Stimulated activated CD4-positive, alpha-beta T cell treated with anti-CD3 and anti-CD28 coated beads, Interleukin-4, amount 100 ng/mL, for 48 hours (primary cell): ENCODE measurements around the gene DPH7.
"Not testable (repeated sequence)": the region's sequence is repeated elsewhere in the genome, so short reads cannot be mapped to it uniquely, and the experiment has no call there.

Experiments used
- DNase-seq, 2 donors: peaks; one replicate each; pipeline ENCODE4 v3.0.0-alpha.2; 2020; ENCODE audit warnings: low read depth in 2 of 2

The DPH7 gene

GRCh38 chr9:137519553-137519952 lies 59.2 kb downstream of the DPH7 start:
- DNase-seq: no peak

GRCh38 chr9:137518661-137519459 lies 59.9 kb downstream of the DPH7 start:
- not testable (repeated sequence) for DNase-seq

GRCh38 chr9:137516144-137516917 lies 62.4 kb downstream of the DPH7 start:
- DNase-seq: no peak

GRCh38 chr9:137515338-137515724 lies 63.4 kb downstream of the DPH7 start:
- no peak for DNase-seq

GRCh38 chr9:137514691-137515337 lies 63.9 kb downstream of the DPH7 start:
- DNase-seq: no peak

- not testable (repeated sequence) for DNase-seq
Observed at GRCh38 chr9:137513801-137514570, 64.7 kb downstream of the DPH7 start.

- not testable (repeated sequence) for DNase-seq
Observed at GRCh38 chr9:137513136-137513535, 65.6 kb downstream of the DPH7 start.

- DNase-seq: no peak
Observed at GRCh38 chr9:137511758-137512463, 66.8 kb downstream of the DPH7 start.

- DNase-seq: not testable (repeated sequence)
Observed at GRCh38 chr9:137511126-137511525, 67.6 kb downstream of the DPH7 start.

- DNase-seq: no peak
Observed at GRCh38 chr9:137509198-137509597, 69.5 kb downstream of the DPH7 start.

GRCh38 chr9:137506702-137507171 lies 72.0 kb downstream of the DPH7 start:
- no peak for DNase-seq

- no peak for DNase-seq
Observed at GRCh38 chr9:137506274-137506673, 72.5 kb downstream of the DPH7 start.

GRCh38 chr9:137505421-137506140 lies 73.1 kb downstream of the DPH7 start:
- DNase-seq: no peak
